ENCODE results near the gene TAF6.
A peak's percentile ranks its signal among the peaks of the same experiment; 100 is the strongest.

TAF6 gene

GRCh38 chr7:100089458-100090196, 29.5 kb downstream of the TAF6 start:
- Histone ChIP-seq H3K27me3 (no peaks in the 10 kb centered on the region), H3K9ac (peak overlapping the region; percentile 96), H3K36me3 (peaks cover 48% of the 10 kb centered on the region), H3K4me3 (peak overlapping the region; percentile 87), H3K9me3 (no peaks in the 10 kb centered on the region), H4K20me1 (peaks cover 41% of the 10 kb centered on the region), H3K4me1 (peaks cover 35% of the 10 kb centered on the region), H3K4me2 (peak overlapping the region; percentile 79), H3K27ac (peak overlapping the region; percentile 91)
- no peak for TF ChIP-seq Cebpa-rat (IDR thresholded peaks at IDR 0.05)

- H3K4me3 ChIP-seq = peak within 1 kb of the TSS; percentile 87
- H3K9ac ChIP-seq = peak within 1 kb of the TSS; percentile 96
- H4K20me1 ChIP-seq = peaks cover 33% of the 10 kb centered on the region
- no peaks in the 10 kb centered on the region for H3K27me3 ChIP-seq
- peaks cover 40% of the 10 kb centered on the region for H3K36me3 ChIP-seq
- peaks cover 35% of the 10 kb centered on the region for H3K4me1 ChIP-seq
- no peaks in the 10 kb centered on the region for H3K9me3 ChIP-seq
- H3K4me2 ChIP-seq = peak within 1 kb of the TSS; percentile 79
- TF ChIP-seq Cebpa-rat (IDR thresholded peaks at IDR 0.05) = no peak
- H3K27ac ChIP-seq = peak within 1 kb of the TSS; percentile 91
Observed at GRCh38 chr7:100088621-100089457, 30.3 kb downstream of the TAF6 start, which contains the start of gene COPS6. TSS of gene COPS6 (plus strand) at chr7:100088969. CDS start at chr7:100088991, 22 bp downstream.

DNA sequence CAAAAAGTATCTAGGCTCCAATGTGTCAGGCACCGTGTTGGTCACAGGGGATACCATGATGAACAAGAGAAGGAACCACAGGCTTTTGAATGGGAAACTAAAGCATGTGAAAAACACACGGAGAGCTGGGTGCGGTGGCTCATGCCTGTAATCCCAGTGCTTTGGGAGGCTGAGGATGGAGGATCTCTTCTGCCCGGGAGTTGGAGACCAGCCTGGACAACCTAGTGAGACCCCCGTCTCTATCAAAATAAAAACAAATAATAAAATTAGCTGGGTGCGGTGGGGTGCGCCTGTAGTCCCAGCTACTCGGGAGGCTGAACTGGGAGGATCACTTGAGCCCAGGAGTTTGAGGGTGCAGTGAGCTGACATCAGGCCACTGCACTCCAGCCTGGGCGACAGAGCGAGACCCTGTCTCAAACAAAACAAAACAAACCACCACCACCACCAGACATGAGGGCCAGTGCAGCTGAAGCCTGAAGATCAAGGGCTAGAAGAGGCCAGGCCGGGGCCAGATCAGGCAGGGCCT, 31.0 kb downstream of the TAF6 start:
- Histone ChIP-seq H4K20me1 (peaks cover 26% of the 10 kb centered on the region), H3K4me1 (peaks cover 28% of the 10 kb centered on the region), H3K27me3 (peaks cover 4% of the 10 kb centered on the region; the same call in 1 of the 2 replicates), H3K9me3 (no peaks in the 10 kb centered on the region), H3K27ac (peak overlapping the region; percentile 91), H3K4me3 (peak overlapping the region; percentile 87), H3K9ac (peak overlapping the region; percentile 96), H3K36me3 (peaks cover 33% of the 10 kb centered on the region), H3K4me2 (peak overlapping the region; percentile 79)
- TF ChIP-seq Cebpa-rat (IDR thresholded peaks at IDR 0.05) = no peak

GRCh38 chr7:100087055-100087750, 32.0 kb downstream of the TAF6 start:
- no peaks in the 10 kb centered on the region for H3K9me3 ChIP-seq
- peaks cover 13% of the 10 kb centered on the region for H3K27me3 ChIP-seq
- peaks cover 24% of the 10 kb centered on the region for H3K36me3 ChIP-seq
- H3K4me1 ChIP-seq = peaks cover 35% of the 10 kb centered on the region
- no peak overlapping the region for H3K27ac ChIP-seq
- no peak overlapping the region for H3K4me3 ChIP-seq
- no peak for TF ChIP-seq Cebpa-rat (IDR thresholded peaks at IDR 0.05)
- peaks cover 17% of the 10 kb centered on the region for H4K20me1 ChIP-seq
- no peak overlapping the region for H3K4me2 ChIP-seq
- no peak overlapping the region for H3K9ac ChIP-seq

GRCh38 chr7:100085515-100085914, 33.6 kb downstream of the TAF6 start:
- H4K20me1 ChIP-seq = no peaks in the 10 kb centered on the region; the same call in 1 of the 2 replicates
- H3K27ac ChIP-seq = no peak overlapping the region

GRCh38 chr7:100082978-100083377, 36.2 kb downstream of the TAF6 start:
- Histone ChIP-seq H3K4me2 (peak overlapping the region; percentile 71), H4K20me1 (peaks cover 25% of the 10 kb centered on the region; the same call in 1 of the 2 replicates), H3K4me3 (no peak overlapping the region), H3K4me1 (peaks cover 29% of the 10 kb centered on the region), H3K36me3 (peaks cover 23% of the 10 kb centered on the region), H3K9ac (no peak overlapping the region), H3K27me3 (peaks cover 13% of the 10 kb centered on the region), H3K9me3 (peaks cover 10% of the 10 kb centered on the region), H3K27ac (no peak overlapping the region)
- no peak for TF ChIP-seq Cebpa-rat (IDR thresholded peaks at IDR 0.05)

More at GRCh38 chr7:100085515-100085914, 33.6 kb downstream of the TAF6 start:
- no peak overlapping the region for H3K4me3 ChIP-seq
- TF ChIP-seq Cebpa-rat (IDR thresholded peaks at IDR 0.05) = no peak
- no peak overlapping the region for H3K9ac ChIP-seq
- H3K4me1 ChIP-seq = peaks cover 32% of the 10 kb centered on the region
- H3K36me3 ChIP-seq = peaks cover 7% of the 10 kb centered on the region
- no peaks in the 10 kb centered on the region for H3K9me3 ChIP-seq
- no peak overlapping the region for H3K4me2 ChIP-seq
- peaks cover 13% of the 10 kb centered on the region for H3K27me3 ChIP-seq

GRCh38 chr7:100081535-100082102, 37.5 kb downstream of the TAF6 start, which contains the start of gene ZNF3:
TSS of gene ZNF3 (minus strand) at chr7:100081723. CDS start at chr7:100077357, 4,366 bp downstream.
- Histone ChIP-seq H3K9me3 (peaks cover 23% of the 10 kb centered on the region), H4K20me1 (peaks cover 38% of the 10 kb centered on the region; the same call in 1 of the 2 replicates), H3K27me3 (peaks cover 13% of the 10 kb centered on the region), H3K4me3 (peak within 1 kb of the TSS; percentile 93), H3K27ac (peak within 1 kb of the TSS; percentile 99), H3K4me2 (peak within 1 kb of the TSS; percentile 86), H3K9ac (peak within 1 kb of the TSS; percentile 99), H3K4me1 (peaks cover 28% of the 10 kb centered on the region), H3K36me3 (peaks cover 37% of the 10 kb centered on the region)
- TF ChIP-seq Cebpa-rat (IDR thresholded peaks at IDR 0.05) = no peak

- Histone ChIP-seq H3K4me1 (peaks cover 28% of the 10 kb centered on the region), H3K27ac (peak overlapping the region; percentile 99), H3K9ac (peak overlapping the region; percentile 99), H3K27me3 (peaks cover 13% of the 10 kb centered on the region), H3K9me3 (peaks cover 29% of the 10 kb centered on the region), H3K4me3 (peak overlapping the region; percentile 93), H4K20me1 (peaks cover 40% of the 10 kb centered on the region; the same call in 1 of the 2 replicates), H3K36me3 (peaks cover 43% of the 10 kb centered on the region), H3K4me2 (peak overlapping the region; percentile 86)
- no peak for TF ChIP-seq Cebpa-rat (IDR thresholded peaks at IDR 0.05)
Observed at GRCh38 chr7:100080907-100081534, 38.1 kb downstream of the TAF6 start.
